Left lung (tissue), 10 donors: ENCODE results near the gene FUT8. TPM values are rescaled to one million over a fixed set of nuclear protein-coding genes. Genes with fewer than 3 reads are reported as not detected.

ENCODE experiments used
- ATAC-seq: fragments of 200-7000 bp; cut with Tn5 transposase; one replicate; pipeline ENCODE4 v1.9.1; 2020; ENCODE audit warnings: moderate library complexity
- DNase-seq, 4 donors: peaks; one replicate each; pipeline ENCODE4 v3.0.0-alpha.2; 2013 to 2020
- H3K27ac ChIP-seq, 2 donors: fragments of 200-600 bp; sonication (generic) in 1 of 2; one replicate each; pipeline versions ENCODE4 v1.5.0 to v1.8.0; 2020 to 2021
- H3K27me3 ChIP-seq, 2 donors: fragments of 200-600 bp; sonication (generic) in 1 of 2; one replicate each; pipeline versions ENCODE4 v1.5.0 to v1.8.0; 2020 to 2021
- H3K36me3 ChIP-seq, 2 donors: fragments of 200-600 bp; sonication (generic) in 1 of 2; one replicate each; pipeline versions ENCODE4 v1.5.0 to v1.8.0; 2020 to 2021
- H3K4me1 ChIP-seq, 2 donors: fragments of 200-600 bp; one replicate each; pipeline ENCODE4 v1.8.0; 2021
- H3K4me3 ChIP-seq, 2 donors: fragments of 200-600 bp; sonication (generic) in 1 of 2; one replicate each; pipeline versions ENCODE4 v1.5.0 to v1.8.0; 2020 to 2021; ENCODE audit warnings: mild to moderate bottlenecking in 1 of 2
- H3K9me3 ChIP-seq, 2 donors: fragments of 200-600 bp; sonication (generic) in 1 of 2; one replicate each; pipeline versions ENCODE4 v1.5.0 to v1.8.0; 2020 to 2021
- CTCF ChIP-seq, 2 donors: fragments of 200-600 bp; sonication (generic) in 1 of 2; IDR thresholded peaks; one replicate each; pipeline versions ENCODE4 v1.5.0 to v1.8.0; 2021; ENCODE audit warnings: antibody characterized with exemption in 2 of 2
- intact Hi-C, 2 donors: fragments of 100-400 bp; cut with DNase I; formaldehyde crosslinking; loops; one replicate each; pipeline versions ENCODE4 v1.11.2 to v1.14.2; 2022
- polyA plus RNA-seq, 6 donors: library from polyadenylated mRNA; unstranded; fragments of 120-200 nt; gene quantifications; one replicate each; pipeline ENCODE4 v1.2.1, GENCODE V29; 2013; ENCODE audit not compliant: insufficient read length in 6 of 6
- total RNA-seq, 2 donors: library from RNA; stranded (reverse); fragmentation: NEBNext Ultra II Directional; extraction: Animal tissue kit (Norgen Biotek cat#: 25700); gene quantifications; one replicate each; pipeline ENCODE4 v1.2.1, GENCODE V29; 2021
- donor health status: DM: no; HTN: yes; CAD: no.
- donor health status: DM: no; HTN: no; CAD: no.

The FUT8 gene
- total and polyA plus RNA-seq, 8 donors: 28.7 to 41.1 (median 33.9) TPM

GRCh38 chr14:65738339-65738738 lies 325.8 kb downstream of the FUT8 start:
- no peak overlapping the region for H3K4me3 ChIP-seq
- H3K27ac ChIP-seq: no peak overlapping the region
- DNase-seq (no peak), ATAC-seq (no peak)
- no peaks in the 10 kb centered on the region for H3K4me1 ChIP-seq
- H3K36me3 ChIP-seq: peaks cover 0 to 12% of the 10 kb centered on the region in 2 donors
- intact Hi-C loops: no loop called here
- no peak for TF ChIP-seq CTCF (IDR thresholded peaks at IDR 0.05)
- no peaks in the 10 kb centered on the region for H3K27me3 ChIP-seq
- H3K9me3 ChIP-seq: no peaks in the 10 kb centered on the region

DNA sequence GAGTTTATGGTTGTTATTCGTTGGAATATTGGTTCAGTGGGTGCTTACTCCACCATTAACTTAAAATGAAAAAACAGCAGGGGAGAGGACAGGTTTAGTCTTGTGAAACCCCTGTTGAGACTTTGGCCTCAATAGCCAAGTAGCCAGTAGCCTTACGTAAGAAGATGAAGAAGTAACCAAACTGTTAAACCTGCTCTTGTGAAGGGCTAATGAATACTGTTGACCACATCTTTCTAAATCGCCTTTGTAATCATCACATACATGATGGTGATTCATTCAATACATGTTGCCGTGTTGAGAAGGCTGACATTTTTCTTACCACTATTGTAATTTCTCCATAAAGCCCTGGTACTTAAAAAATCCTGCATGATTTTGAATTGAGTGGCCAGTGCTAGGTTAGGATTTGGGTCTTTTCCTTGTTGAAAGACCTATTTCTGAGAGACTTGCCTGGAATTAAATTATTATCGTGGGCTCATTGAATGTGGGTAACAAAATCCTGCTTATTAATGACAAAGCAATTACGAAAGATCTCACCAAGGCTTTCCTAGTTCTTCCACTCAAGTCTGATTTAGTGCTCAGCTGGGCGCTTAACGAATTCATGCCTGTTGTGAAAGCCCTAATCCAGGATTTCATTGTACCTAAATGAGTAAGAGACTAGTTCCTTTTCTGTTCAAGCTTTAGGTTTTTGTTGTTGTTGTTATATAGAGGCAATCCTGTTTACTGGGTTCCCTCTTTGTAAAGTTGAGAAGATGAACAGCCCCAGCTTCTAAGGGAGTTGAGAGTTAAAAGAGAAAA lies 333.1 kb downstream of the FUT8 start:
- ATAC-seq (no peak), DNase-seq (no peak)
- no peak overlapping the region for H3K27ac ChIP-seq
- H3K9me3 ChIP-seq: no peaks in the 10 kb centered on the region
- no peak overlapping the region for H3K4me3 ChIP-seq
- H3K27me3 ChIP-seq: no peaks in the 10 kb centered on the region
- H3K36me3 ChIP-seq: peaks cover 0 to 12% of the 10 kb centered on the region in 2 donors
- intact Hi-C loops: no loop called here
- H3K4me1 ChIP-seq: no peaks in the 10 kb centered on the region
- no peak for TF ChIP-seq CTCF (IDR thresholded peaks at IDR 0.05)

GRCh38 chr14:65748796-65749195 lies 336.3 kb downstream of the FUT8 start:
- Histone ChIP-seq H3K27me3 (no peaks in the 10 kb centered on the region), H3K4me1 (no peaks in the 10 kb centered on the region), H3K9me3 (no peaks in the 10 kb centered on the region), H3K4me3 (no peak overlapping the region), H3K27ac (no peak overlapping the region), H3K36me3 (no peaks in the 10 kb centered on the region)
- DNase-seq: no peak
- no peak for ATAC-seq
- intact Hi-C loops: no loop called here
- no peak for TF ChIP-seq CTCF (IDR thresholded peaks at IDR 0.05)

DNA sequence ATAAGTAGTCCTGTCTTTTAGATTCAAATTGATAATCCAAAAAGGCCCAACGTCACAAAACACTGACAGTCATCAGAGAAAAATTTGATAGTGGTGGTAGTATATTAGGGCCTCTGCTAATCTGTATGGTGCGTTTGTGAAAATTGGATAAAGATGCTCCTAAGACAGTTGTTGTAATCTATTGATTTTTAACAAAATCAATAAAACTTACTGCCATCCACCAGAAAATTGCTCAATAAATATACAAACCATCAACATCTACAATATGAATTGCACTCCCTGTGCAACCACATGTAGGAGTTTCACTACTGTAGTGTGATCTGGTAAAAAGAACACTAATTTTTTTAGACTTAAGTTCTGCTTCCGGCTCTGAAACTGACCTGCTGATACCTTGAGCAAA lies 336.8 kb downstream of the FUT8 start:
- Histone ChIP-seq H3K4me1 (no peaks in the 10 kb centered on the region), H3K4me3 (no peak overlapping the region), H3K9me3 (no peaks in the 10 kb centered on the region), H3K27ac (no peak overlapping the region), H3K36me3 (no peaks in the 10 kb centered on the region), H3K27me3 (no peaks in the 10 kb centered on the region)
- DNase-seq: no peak
- no peak for TF ChIP-seq CTCF (IDR thresholded peaks at IDR 0.05)
- intact Hi-C loops: no loop called here
- ATAC-seq: no peak

- Histone ChIP-seq H3K9me3 (no peaks in the 10 kb centered on the region), H3K36me3 (no peaks in the 10 kb centered on the region), H3K4me1 (no peaks in the 10 kb centered on the region), H3K4me3 (no peak overlapping the region), H3K27me3 (no peaks in the 10 kb centered on the region), H3K27ac (no peak overlapping the region)
- ATAC-seq: no peak
- intact Hi-C loops: no loop called here
- TF ChIP-seq CTCF (IDR thresholded peaks at IDR 0.05): no peak
- no peak for DNase-seq
These were observed 338.4 kb downstream of the FUT8 start for GRCh38 chr14:65750906-65751305.
